Effector memory CD4-positive, alpha-beta T cell (primary cell): Measurements from ENCODE around the gene PIAS3.

Experiments used
- DNase-seq, 3 donors: peaks; one replicate each; pipeline ENCODE4 v3.0.0-alpha.2; 2020
- H3K27ac ChIP-seq: 2 replicates; pipeline ENCODE4 v1.7.0; 2013; ENCODE audit warnings: mild to moderate bottlenecking, low read length, moderate library complexity; ENCODE audit not compliant: insufficient read depth, poor library complexity, severe bottlenecking
- H3K27me3 ChIP-seq: replicated peaks from 2 replicates; pipeline ENCODE4 v1.7.0; 2013; ENCODE audit warnings: mild to moderate bottlenecking, low read length; ENCODE audit not compliant: insufficient read depth, control insufficient read depth, poor library complexity, severe bottlenecking
- H3K36me3 ChIP-seq: 2 replicates; pipeline ENCODE4 v1.7.0; 2013; ENCODE audit warnings: mild to moderate bottlenecking, low read length, moderate library complexity; ENCODE audit not compliant: control insufficient read depth, insufficient read depth
- H3K4me1 ChIP-seq: 2 replicates; pipeline ENCODE4 v1.7.0; 2013; ENCODE audit warnings: low read length, mild to moderate bottlenecking; ENCODE audit not compliant: control insufficient read depth, insufficient read depth, poor library complexity, severe bottlenecking
- H3K4me3 ChIP-seq: 2 replicates; pipeline ENCODE4 v1.7.0; 2013; ENCODE audit warnings: low read length, low read depth, mild to moderate bottlenecking; ENCODE audit not compliant: insufficient read depth, poor library complexity, severe bottlenecking
- H3K9me3 ChIP-seq: 2 replicates; pipeline ENCODE4 v1.7.0; 2013; ENCODE audit warnings: mild to moderate bottlenecking, low read length, moderate library complexity; ENCODE audit not compliant: control insufficient read depth

PIAS3 gene

DNA sequence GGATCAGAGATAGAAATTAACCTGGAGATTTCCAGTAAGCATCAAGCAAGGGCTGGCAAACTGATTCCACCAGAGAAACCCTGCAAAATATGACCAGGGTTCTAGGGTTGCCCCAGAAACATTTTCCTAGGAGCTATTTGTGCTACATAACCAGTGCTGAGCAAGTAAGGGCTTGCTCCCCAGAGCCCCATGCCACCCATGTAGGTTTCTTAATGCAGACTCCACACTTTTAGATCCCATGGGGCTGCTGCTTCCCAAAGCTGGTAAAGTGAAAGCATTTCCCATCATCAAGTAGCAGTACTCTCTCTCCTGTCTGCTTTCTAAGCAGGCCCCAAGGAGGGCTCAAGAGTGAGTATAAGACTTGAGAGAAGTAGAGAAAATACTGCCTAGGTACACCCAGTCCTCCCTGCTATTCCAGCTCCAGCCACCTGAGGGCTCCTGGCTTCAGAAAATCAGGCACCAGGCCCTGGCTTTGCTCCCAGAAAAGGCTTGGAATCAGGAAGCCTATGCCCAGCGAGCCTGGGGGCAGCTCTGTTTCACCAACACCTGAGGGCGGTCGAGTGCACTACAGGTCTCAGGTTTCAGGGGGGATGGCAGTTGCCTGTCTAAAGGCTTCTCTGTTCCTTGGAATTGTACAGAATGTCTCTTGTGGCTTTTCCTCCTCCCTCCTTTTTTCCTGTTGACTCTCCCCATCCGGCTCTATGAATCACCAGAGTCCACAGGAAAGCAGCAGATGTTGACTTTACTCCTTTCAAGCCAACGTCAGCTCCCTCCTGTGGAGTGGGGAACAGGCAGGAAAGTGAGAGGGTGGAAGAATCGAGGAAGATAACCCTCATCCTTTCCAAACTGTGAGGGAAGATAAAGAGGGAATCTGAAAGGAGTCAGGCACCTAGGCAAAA is 33.0 kb upstream of the PIAS3 start:
- H3K4me1 ChIP-seq: no peaks in the 10 kb centered on the region
- H3K27ac ChIP-seq: no peak overlapping the region

DNA sequence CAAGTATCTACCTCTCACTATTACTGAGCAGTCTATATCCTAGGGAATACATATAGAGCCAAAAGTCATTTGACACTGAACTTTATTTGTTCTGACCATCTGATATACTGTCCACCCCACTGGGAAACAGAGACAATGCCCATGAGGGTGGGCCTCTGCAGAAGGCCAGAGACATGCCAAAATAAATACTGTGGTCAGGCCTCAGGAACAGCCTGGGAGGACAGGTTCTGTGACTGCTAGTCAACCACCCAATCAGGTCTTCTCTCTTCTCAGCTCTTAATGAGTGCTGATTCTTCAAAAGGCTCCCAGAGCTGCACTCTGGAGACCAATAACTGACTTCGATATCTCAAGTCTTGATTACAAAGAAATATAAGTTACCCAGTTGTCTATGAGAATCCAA is 32.3 kb upstream of the PIAS3 start:
- H3K27me3 ChIP-seq: no peaks in the 10 kb centered on the region
- H3K36me3 ChIP-seq: no peaks in the 10 kb centered on the region
- peaks cover under 1% of the 10 kb centered on the region for H3K4me1 ChIP-seq
- no peak overlapping the region for H3K27ac ChIP-seq
- no peak overlapping the region for H3K4me3 ChIP-seq
- DNase-seq: no peak
- no peaks in the 10 kb centered on the region for H3K9me3 ChIP-seq

More for the DNA sequence above, 33.0 kb upstream of the PIAS3 start:
- DNase-seq: peak; percentile 4 to 37 (median 5)
- no peak overlapping the region for H3K4me3 ChIP-seq
- H3K9me3 ChIP-seq: no peaks in the 10 kb centered on the region
- no peaks in the 10 kb centered on the region for H3K27me3 ChIP-seq
- H3K36me3 ChIP-seq: no peaks in the 10 kb centered on the region

DNA sequence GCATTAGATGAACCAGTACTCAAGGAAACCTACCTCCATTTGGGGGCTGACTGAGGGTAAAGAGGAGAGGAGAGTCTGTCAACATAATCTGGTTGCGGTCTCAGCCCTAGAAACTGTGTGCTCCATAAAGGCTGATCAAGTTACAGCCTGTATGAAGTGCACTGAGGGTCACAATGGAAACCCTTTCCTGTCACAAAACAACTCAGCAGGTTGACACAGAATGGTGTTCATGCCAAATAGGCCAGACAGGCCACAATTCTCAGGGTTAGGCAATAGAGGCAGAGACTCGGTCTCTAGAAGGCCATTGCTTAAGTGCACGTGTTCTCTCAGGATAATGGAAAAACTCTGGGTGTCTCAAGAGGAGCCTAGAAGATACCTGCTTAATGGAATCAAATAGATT is 30.8 kb upstream of the PIAS3 start:
- DNase-seq: no peak
- Histone ChIP-seq H3K27me3 (peaks cover under 1% of the 10 kb centered on the region), H3K27ac (no peak overlapping the region), H3K4me1 (peaks cover 13% of the 10 kb centered on the region), H3K36me3 (no peaks in the 10 kb centered on the region), H3K9me3 (no peaks in the 10 kb centered on the region), H3K4me3 (no peak overlapping the region)

DNA sequence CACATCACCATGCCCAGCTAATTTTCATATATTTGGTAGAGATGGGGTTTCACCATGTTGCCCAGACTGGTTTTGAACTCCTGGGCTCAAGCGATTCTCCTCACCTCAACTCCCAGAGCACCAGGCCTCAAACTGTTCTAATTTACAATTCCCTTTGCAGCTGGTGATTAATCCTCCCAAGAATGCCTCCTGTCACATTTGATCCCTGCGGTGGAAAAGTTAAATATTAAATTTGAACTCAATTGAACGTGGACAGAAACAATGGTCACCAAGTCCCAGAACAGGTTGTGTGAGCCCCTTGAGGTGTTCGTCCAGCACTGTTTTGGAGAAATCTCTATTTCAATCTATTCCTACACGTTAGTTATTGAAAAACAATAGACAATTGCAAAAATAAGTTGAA is 28.8 kb upstream of the PIAS3 start:
- Histone ChIP-seq H3K4me1 (peaks cover 13% of the 10 kb centered on the region), H3K36me3 (no peaks in the 10 kb centered on the region), H3K9me3 (no peaks in the 10 kb centered on the region), H3K27me3 (peaks cover 8% of the 10 kb centered on the region), H3K27ac (no peak overlapping the region), H3K4me3 (no peak overlapping the region)
- no peak for DNase-seq

DNA sequence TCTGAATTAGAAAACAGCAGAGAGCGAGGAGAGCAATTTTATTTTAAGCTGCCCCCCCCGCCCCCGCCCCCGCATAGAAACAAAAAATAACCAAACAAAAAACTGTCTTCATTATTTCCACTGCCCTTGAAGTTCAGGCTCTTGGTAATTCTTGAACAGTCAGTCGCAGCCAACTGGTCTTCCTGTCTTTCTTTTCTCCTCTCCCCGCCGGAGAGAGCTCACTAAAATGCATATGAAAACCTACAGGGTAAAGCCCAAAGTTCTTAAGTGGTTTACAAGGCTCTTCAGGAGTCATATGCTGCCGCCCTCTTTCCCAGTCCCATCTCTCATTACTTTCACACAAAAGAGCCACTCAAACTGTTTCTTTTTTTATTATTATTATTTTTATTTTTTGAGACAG is 27.9 kb upstream of the PIAS3 start:
- no peak overlapping the region for H3K27ac ChIP-seq
- H3K4me1 ChIP-seq: peaks cover 13% of the 10 kb centered on the region
- no peaks in the 10 kb centered on the region for H3K9me3 ChIP-seq
- H3K27me3 ChIP-seq: peaks cover 8% of the 10 kb centered on the region
- DNase-seq: no peak
- no peaks in the 10 kb centered on the region for H3K36me3 ChIP-seq
- no peak overlapping the region for H3K4me3 ChIP-seq

DNA sequence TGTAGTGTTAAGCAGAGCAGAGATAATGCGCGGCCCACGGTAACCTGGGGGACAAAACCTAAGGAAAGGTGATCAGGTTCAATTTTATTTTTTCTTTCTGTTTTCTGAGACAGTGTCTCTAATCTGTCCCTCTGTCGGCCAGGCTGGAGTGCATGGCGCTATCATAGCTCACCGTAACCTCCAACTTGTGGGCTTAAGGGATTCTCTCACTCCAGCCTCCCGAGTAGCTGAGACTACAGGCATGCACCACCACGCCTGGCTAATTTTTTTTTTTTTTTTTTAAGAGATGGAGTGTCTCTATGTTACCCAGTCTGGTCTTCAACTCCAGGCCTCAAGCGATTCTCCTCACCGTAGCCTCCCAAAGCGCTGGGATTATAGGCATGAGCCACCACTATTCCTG is 27.5 kb upstream of the PIAS3 start:
- no peaks in the 10 kb centered on the region for H3K9me3 ChIP-seq
- H3K4me3 ChIP-seq: peak overlapping the region; percentile 69
- H3K27ac ChIP-seq: no peak overlapping the region
- H3K36me3 ChIP-seq: no peaks in the 10 kb centered on the region
- H3K27me3 ChIP-seq: peaks cover 8% of the 10 kb centered on the region
- no peak for DNase-seq
- peaks cover 13% of the 10 kb centered on the region for H3K4me1 ChIP-seq

DNA sequence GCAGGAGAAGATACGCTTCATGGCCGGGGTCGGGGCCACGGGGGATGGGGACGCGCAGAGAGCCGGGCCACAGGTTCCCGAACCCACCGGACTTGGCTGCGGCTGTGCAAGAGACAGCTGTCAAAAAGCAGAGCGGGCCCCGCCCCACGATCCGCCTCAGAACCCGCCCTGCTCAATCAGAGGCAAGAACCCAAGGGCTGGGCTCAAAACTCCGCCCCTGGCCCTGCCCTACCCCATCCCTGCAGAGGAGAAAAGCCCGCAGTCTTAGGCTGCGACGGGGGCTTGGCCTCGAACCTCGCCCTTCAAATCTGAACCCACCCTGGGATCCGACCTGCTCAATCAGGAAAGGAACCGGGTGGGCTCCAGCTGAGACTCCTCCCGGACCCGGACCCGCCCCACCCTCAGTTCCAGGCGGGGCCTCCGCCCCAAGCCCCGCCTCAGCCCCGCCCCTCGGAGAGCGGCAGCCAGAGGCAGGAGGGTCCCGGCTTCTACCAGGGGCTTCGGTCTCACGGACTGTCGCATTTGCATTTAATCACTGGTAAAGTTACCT is 26.9 kb upstream of the PIAS3 start, which contains the start of gene ANKRD35:
Gene ANKRD35 (minus strand): TSS at position 129 of the 550 bp plus-strand sequence. CDS start 108 bp downstream, at position 21.
- Histone ChIP-seq H3K4me1 (peaks cover 13% of the 10 kb centered on the region), H3K27ac (no peak within 1 kb of the TSS), H3K36me3 (no peaks in the 10 kb centered on the region), H3K9me3 (no peaks in the 10 kb centered on the region), H3K27me3 (peaks cover 8% of the 10 kb centered on the region), H3K4me3 (peak within 1 kb of the TSS; percentile 69)
- DNase-seq: peak; percentile 68 to 78 (median 77)

DNA sequence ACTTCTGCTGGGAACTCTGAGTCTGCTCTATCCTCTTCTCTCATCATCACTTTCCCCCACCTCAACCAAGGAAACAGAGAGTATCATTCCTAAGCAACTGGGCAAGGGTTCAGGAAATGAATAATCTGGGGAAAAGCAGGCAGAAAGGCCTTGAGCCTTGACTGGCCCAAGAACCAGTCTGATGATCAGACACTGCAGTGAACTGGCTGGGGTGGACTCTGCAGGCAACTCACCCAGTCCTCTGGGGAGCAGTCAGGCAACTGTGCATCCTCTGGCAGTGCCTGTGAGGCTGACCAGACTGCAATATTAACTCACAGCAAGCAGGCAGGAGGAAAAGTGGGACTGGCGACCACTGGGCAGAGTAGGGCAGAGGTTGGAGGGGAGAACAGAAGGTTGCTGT is 25.8 kb upstream of the PIAS3 start:
- Histone ChIP-seq H3K27me3 (peaks cover 8% of the 10 kb centered on the region), H3K27ac (no peak overlapping the region), H3K4me1 (peaks cover 13% of the 10 kb centered on the region), H3K9me3 (no peaks in the 10 kb centered on the region), H3K36me3 (no peaks in the 10 kb centered on the region), H3K4me3 (no peak overlapping the region)
- no peak for DNase-seq

DNA sequence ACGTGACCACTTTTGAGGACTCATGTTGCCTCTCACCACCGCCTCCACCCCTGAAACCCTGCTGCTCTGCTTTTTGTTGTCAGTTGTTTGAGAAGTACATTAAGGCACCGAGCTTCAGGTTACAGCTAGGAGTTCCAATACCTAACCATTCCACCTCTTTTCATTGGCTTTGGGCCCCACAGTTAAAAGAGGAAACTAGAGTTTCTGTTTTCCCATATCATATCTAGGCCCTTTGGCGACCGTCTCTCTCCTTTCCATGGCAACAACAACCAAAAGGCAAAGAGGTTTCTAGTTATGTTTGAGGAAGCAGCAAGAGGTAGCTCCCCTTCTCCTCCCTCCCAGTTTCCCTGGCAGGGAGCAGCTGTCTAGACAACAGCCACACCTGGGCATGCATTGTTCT is 20.9 kb upstream of the PIAS3 start:
- H3K27ac ChIP-seq: no peak overlapping the region
- no peaks in the 10 kb centered on the region for H3K9me3 ChIP-seq
- no peaks in the 10 kb centered on the region for H3K4me1 ChIP-seq
- no peaks in the 10 kb centered on the region for H3K36me3 ChIP-seq
- no peak overlapping the region for H3K4me3 ChIP-seq
- DNase-seq: no peak
- peaks cover 8% of the 10 kb centered on the region for H3K27me3 ChIP-seq

DNA sequence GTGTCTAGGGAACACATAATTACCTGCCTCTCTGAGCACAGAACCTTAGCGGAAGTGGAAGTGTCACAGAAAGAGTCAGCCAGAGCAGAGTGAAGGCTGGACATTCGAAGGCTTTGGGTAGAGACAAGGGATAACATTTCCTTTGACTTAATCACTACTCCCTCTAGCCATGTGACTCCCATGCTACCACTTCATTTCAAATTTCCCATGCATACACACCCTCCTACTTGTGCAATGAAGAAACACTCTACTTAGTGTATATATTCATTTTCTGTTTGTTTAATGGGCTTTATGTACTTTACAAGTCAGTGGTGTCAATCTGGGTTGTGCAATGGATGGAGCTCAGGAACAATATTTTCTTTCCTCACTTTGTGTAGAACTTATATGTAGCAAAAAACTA is 19.8 kb upstream of the PIAS3 start:
- H3K9me3 ChIP-seq: no peaks in the 10 kb centered on the region
- no peak for DNase-seq
- no peaks in the 10 kb centered on the region for H3K27me3 ChIP-seq
- H3K36me3 ChIP-seq: no peaks in the 10 kb centered on the region
- no peak overlapping the region for H3K27ac ChIP-seq
- H3K4me1 ChIP-seq: no peaks in the 10 kb centered on the region
- no peak overlapping the region for H3K4me3 ChIP-seq
